ENCODE data around the gene HMX2.
"Not testable (repeated sequence)": the region's sequence is repeated elsewhere in the genome, so short reads cannot be mapped to it uniquely, and the experiment has no call there.

HMX2 gene

GRCh38 chr10:123175389-123176387 is 27.8 kb downstream of the HMX2 start:
- H3K4me3 ChIP-seq (ENCODE audit: low read depth, low read length), result no peak overlapping the region
- peaks cover 13% of the 10 kb centered on the region; the same call in 1 of the 2 replicates for H3K36me3 ChIP-seq (ENCODE audit: control insufficient read depth, insufficient read depth, low read length)
- H3K9ac ChIP-seq (ENCODE audit: low read length), result no peak overlapping the region
- H3K27me3 ChIP-seq (ENCODE audit: control insufficient read depth, insufficient read depth, low read length), result no peaks in the 10 kb centered on the region
- H3K27ac ChIP-seq (ENCODE audit: low read depth, low read length), result no peak overlapping the region
- no peaks in the 10 kb centered on the region for H3K4me1 ChIP-seq (ENCODE audit: control insufficient read depth, insufficient read depth, low read length)
- H3K9me3 ChIP-seq (ENCODE audit: control insufficient read depth, insufficient read depth, low read depth, low read length), result no peaks in the 10 kb centered on the region

- H3K9me3 ChIP-seq (ENCODE audit: control insufficient read depth, insufficient read depth, low read depth, low read length); H3K4me3 ChIP-seq (ENCODE audit: low read depth, low read length): not testable (repeated sequence)
These were observed 30.5 kb downstream of the HMX2 start for GRCh38 chr10:123178390-123178789.

GRCh38 chr10:123180101-123181090 is 32.5 kb downstream of the HMX2 start:
- Histone ChIP-seq H3K4me3 (ENCODE audit: low read depth, low read length) (no peak overlapping the region), H3K4me1 (ENCODE audit: control insufficient read depth, insufficient read depth, low read length) (no peaks in the 10 kb centered on the region), H3K9ac (ENCODE audit: low read length) (no peak overlapping the region), H3K27ac (ENCODE audit: low read depth, low read length) (no peak overlapping the region), H3K9me3 (ENCODE audit: control insufficient read depth, insufficient read depth, low read depth, low read length) (peaks cover 5% of the 10 kb centered on the region; the same call in 1 of the 2 replicates), H3K36me3 (ENCODE audit: control insufficient read depth, insufficient read depth, low read length) (peaks cover 9% of the 10 kb centered on the region; the same call in 1 of the 2 replicates), H3K27me3 (ENCODE audit: control insufficient read depth, insufficient read depth, low read length) (no peaks in the 10 kb centered on the region)

More at GRCh38 chr10:123178390-123178789, 30.5 kb downstream of the HMX2 start:
- not testable (repeated sequence) for H3K36me3 ChIP-seq (ENCODE audit: control insufficient read depth, insufficient read depth, low read length); H3K9ac ChIP-seq (ENCODE audit: low read length); H3K4me1 ChIP-seq (ENCODE audit: control insufficient read depth, insufficient read depth, low read length); H3K27me3 ChIP-seq (ENCODE audit: control insufficient read depth, insufficient read depth, low read length); H3K27ac ChIP-seq (ENCODE audit: low read depth, low read length)

DNA sequence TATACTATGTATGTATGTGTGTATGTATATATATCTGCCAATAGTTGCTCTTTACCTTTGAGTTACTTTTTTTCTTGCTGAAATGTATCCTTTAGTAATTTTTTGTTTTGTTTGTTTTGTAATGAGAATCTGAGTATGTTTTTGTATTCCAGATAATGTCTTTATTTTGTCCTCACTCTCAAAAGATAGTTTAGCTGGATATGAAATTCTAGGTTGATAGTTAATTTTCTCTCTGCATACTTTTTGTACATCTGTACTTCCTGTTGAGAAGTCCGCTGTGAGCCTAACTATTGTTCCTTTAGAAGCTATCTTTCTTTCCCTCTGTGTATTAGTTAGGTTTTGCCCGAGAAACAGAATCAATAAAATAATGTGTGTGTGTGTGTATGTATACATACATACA is 35.8 kb downstream of the HMX2 start:
- no peaks in the 10 kb centered on the region for H3K36me3 ChIP-seq (ENCODE audit: control insufficient read depth, insufficient read depth, low read length)
- no peaks in the 10 kb centered on the region for H3K27me3 ChIP-seq (ENCODE audit: control insufficient read depth, insufficient read depth, low read length)
- H3K27ac ChIP-seq (ENCODE audit: low read depth, low read length), result no peak overlapping the region
- no peak overlapping the region for H3K9ac ChIP-seq (ENCODE audit: low read length)
- H3K4me1 ChIP-seq (ENCODE audit: control insufficient read depth, insufficient read depth, low read length), result no peaks in the 10 kb centered on the region
- H3K4me3 ChIP-seq (ENCODE audit: low read depth, low read length), result no peak overlapping the region
- H3K9me3 ChIP-seq (ENCODE audit: control insufficient read depth, insufficient read depth, low read depth, low read length), result peaks cover 5% of the 10 kb centered on the region; the same call in 1 of the 2 replicates

DNA sequence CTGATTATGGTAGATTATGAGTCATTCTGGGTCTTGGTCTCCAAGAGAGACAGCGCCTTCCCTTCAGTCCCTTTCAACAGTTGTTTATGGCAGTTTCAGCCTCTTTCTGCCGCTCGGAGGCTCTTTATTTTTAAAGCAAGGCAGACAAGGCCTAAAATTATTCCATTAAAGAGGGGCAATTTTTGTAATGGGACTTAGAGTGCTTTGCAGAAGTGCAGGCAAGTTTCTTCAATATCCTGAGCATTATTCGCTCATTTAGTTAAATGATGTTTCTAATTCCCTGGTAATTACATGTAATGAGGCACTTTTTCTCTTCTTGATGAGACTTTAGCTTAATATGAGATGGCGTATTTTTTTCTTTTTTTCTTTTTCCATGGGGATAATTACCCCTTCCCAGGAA is 39.8 kb downstream of the HMX2 start:
- Histone ChIP-seq H3K9ac (ENCODE audit: low read length) (no peak overlapping the region), H3K27ac (ENCODE audit: low read depth, low read length) (no peak overlapping the region), H3K9me3 (ENCODE audit: control insufficient read depth, insufficient read depth, low read depth, low read length) (peaks cover 2% of the 10 kb centered on the region; the same call in 1 of the 2 replicates), H3K36me3 (ENCODE audit: control insufficient read depth, insufficient read depth, low read length) (no peaks in the 10 kb centered on the region; the same call in 1 of the 2 replicates), H3K4me3 (ENCODE audit: low read depth, low read length) (no peak overlapping the region), H3K27me3 (ENCODE audit: control insufficient read depth, insufficient read depth, low read length) (no peaks in the 10 kb centered on the region), H3K4me1 (ENCODE audit: control insufficient read depth, insufficient read depth, low read length) (no peaks in the 10 kb centered on the region)

DNA sequence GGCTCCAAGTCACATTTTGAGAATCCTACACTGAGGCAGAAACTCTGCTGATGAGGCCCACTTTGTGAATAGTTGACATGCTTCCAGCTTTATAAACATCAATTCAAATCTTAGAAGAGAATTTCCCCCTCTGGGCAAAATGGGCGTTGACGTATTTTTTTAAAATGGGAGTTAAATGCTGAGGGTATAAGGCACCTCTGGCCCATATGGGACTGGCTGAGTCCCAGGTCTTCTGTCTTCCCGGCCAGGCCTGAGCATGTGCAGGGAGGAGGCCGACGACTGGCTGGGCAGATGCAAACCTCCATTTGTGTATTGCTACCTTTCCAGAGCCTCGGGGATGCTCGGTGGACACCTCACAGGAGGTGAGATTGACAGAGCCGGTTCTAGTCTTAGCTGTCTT is 44.0 kb downstream of the HMX2 start:
- H3K4me3 ChIP-seq (ENCODE audit: low read depth, low read length), result no peak overlapping the region
- no peaks in the 10 kb centered on the region for H3K27me3 ChIP-seq (ENCODE audit: control insufficient read depth, insufficient read depth, low read length)
- H3K4me1 ChIP-seq (ENCODE audit: control insufficient read depth, insufficient read depth, low read length), result peaks cover 4% of the 10 kb centered on the region; the same call in 1 of the 2 replicates
- no peak overlapping the region for H3K9ac ChIP-seq (ENCODE audit: low read length)
- H3K27ac ChIP-seq (ENCODE audit: low read depth, low read length), result no peak overlapping the region
- no peaks in the 10 kb centered on the region; the same call in 1 of the 2 replicates for H3K36me3 ChIP-seq (ENCODE audit: control insufficient read depth, insufficient read depth, low read length)
- H3K9me3 ChIP-seq (ENCODE audit: control insufficient read depth, insufficient read depth, low read depth, low read length), result no peaks in the 10 kb centered on the region

DNA sequence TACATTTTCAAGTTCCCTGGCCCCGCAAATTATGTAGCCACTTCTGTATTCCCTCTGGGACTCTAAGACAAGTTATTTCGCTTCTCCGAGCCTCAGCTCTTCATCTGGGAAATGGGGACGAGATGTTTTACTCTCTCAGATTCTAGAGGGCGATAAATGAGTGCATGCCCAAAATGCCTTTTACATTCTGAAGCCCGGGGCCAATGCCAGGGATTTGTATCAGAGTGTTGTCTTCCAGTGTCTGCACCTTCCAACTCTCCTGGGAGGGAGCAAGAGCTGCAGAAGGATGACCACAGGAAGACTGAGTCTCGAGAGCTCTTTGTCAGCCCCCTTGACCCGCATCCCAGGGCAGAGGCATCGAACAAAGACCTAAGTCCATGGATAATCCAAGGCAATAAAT is 46.1 kb downstream of the HMX2 start:
- H3K27ac ChIP-seq (ENCODE audit: low read depth, low read length), result no peak overlapping the region

More for the DNA sequence above, 46.1 kb downstream of the HMX2 start:
- H3K27me3 ChIP-seq (ENCODE audit: control insufficient read depth, insufficient read depth, low read length), result no peaks in the 10 kb centered on the region
- H3K36me3 ChIP-seq (ENCODE audit: control insufficient read depth, insufficient read depth, low read length), result no peaks in the 10 kb centered on the region; the same call in 1 of the 2 replicates
- H3K9ac ChIP-seq (ENCODE audit: low read length), result no peak overlapping the region
- no peaks in the 10 kb centered on the region for H3K9me3 ChIP-seq (ENCODE audit: control insufficient read depth, insufficient read depth, low read depth, low read length)
- no peak overlapping the region for H3K4me3 ChIP-seq (ENCODE audit: low read depth, low read length)
- H3K4me1 ChIP-seq (ENCODE audit: control insufficient read depth, insufficient read depth, low read length), result peaks cover 4% of the 10 kb centered on the region; the same call in 1 of the 2 replicates

Data from HUES6 (cell line).